Prostate gland (tissue), 2 donors: Measurements from ENCODE around the gene SRPK3.

ENCODE experiments used
- CTCF ChIP-seq, 4 experiments: fragments of 200-600 bp in 2 of 4; fragments of 450-650 bp in 2 of 4; sonication (generic) in 2 of 4; IDR thresholded peaks; 1 replicate in 3 of 4; 2 replicates in 1 of 4; pipeline ENCODE4 v1.5.1; 2016 to 2019; ENCODE audit warnings: antibody characterized with exemption in 4 of 4, mild to moderate bottlenecking in 2 of 4, moderate library complexity in 2 of 4
- POLR2AphosphoS5 ChIP-seq: sonication (generic); formaldehyde crosslinking; IDR thresholded peaks from one replicate; pipeline ENCODE4 v1.6.1; 2017; ENCODE audit warnings: antibody characterized with exemption

GRCh38 chrX:153761863-153762262 lies 19.0 kb upstream of the SRPK3 start:
- TF ChIP-seq CTCF (IDR thresholded peaks at IDR 0.05) (no peak), POLR2AphosphoS5 (no peak)
